NOMO-1 treated with DMSO at 0.1 percent for 48 hours (cell line): ENCODE data around the gene CDC45.

Source experiments
- DNase-seq: peaks from one replicate; lab custom pipeline; 2025; ENCODE audit not compliant: unreplicated experiment; lab: John Stamatoyannopoulos, UW

Gene CDC45

GRCh38 chr22:19492504-19493174 lies 12.9 kb downstream of the CDC45 start:
- no peak for DNase-seq

GRCh38 chr22:19494001-19494560 lies 14.4 kb downstream of the CDC45 start:
- no peak for DNase-seq

GRCh38 chr22:19494676-19495173 lies 15.0 kb downstream of the CDC45 start:
- no peak for DNase-seq

- DNase-seq: no peak
These were observed 16.0 kb downstream of the CDC45 start for GRCh38 chr22:19495562-19496323.

DNA sequence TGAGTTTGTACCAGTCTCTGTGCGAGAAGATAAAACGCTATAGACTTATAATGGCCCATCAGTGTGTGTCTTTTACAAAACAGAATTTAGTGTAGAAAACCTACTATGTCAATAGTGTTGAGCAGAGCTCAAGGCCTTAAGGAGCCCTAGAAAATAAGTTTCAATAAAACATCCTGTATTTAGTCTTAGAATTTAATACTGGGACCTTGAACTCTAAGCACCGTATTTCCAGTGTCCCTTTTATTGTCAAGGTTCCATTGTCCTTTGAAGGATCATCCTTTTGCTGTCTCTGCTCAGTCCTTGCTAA lies 16.6 kb downstream of the CDC45 start:
- DNase-seq: no peak

GRCh38 chr22:19497245-19497644 lies 17.5 kb downstream of the CDC45 start:
- DNase-seq: no peak

DNA sequence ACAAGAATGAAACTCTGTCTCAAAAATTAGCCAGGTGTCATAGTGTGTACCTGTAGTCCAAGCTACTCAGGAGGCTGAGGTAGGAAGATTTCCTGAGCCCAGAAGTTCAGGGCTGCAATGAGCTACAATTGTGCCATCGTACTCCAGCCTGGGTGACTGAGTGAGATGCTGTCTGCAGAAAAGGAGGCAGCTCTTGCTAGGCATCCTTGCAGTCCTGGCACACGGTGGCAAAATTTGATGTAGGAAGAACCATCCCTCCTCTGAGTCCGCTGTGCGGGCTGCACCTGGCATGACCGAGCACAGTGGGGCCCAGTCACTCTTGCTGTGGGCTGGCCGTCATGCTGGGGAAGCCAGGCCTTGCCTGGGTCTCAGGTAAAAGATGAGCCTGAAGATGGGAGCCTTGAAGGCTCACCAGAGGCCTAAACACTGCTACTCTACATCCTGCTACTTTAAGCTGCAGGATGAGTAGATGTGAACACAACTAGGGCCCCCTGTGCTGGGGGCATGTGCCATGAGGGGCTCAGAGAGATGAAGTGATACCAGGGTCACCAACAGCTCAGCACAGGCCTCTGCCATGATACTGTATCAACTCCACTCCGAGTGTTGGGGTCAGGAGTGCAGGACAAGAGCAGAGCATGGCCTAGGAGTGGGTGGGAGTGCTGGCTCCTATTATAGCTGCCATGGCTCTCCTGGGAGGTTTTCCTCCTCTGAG lies 18.6 kb downstream of the CDC45 start:
- no peak for DNase-seq

- no peak for DNase-seq
These were observed 19.1 kb downstream of the CDC45 start for GRCh38 chr22:19498866-19499190.

- DNase-seq: no peak
These were observed 19.6 kb downstream of the CDC45 start for GRCh38 chr22:19499236-19499879.

- DNase-seq: no peak
These were observed 20.1 kb downstream of the CDC45 start for GRCh38 chr22:19499880-19500242.

DNA sequence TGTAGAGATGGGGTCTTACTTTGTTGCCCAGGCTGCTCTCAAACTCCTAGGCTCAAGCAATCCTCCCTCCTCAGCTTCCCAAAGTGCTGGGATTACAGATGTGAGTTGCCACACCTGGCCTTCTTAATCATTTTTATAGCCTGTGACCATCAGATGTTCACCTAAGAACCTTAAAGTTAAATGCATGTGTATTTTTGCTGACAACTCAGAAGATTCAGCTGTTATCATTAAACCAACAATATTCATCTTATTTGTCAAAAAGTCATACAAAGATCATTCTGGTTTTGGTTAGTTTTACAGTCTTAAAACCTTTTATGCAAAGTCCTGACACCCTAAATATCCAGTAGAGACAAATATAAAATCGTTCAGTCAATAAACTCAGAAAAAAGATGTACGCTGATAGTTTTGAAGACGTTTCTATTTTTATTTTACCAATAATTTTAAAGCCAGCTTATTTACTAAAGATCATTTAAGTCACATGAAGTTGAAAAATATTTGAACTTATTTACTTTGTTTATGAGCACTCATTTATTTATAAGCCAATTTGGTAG lies 22.3 kb downstream of the CDC45 start:
- DNase-seq: no peak

DNA sequence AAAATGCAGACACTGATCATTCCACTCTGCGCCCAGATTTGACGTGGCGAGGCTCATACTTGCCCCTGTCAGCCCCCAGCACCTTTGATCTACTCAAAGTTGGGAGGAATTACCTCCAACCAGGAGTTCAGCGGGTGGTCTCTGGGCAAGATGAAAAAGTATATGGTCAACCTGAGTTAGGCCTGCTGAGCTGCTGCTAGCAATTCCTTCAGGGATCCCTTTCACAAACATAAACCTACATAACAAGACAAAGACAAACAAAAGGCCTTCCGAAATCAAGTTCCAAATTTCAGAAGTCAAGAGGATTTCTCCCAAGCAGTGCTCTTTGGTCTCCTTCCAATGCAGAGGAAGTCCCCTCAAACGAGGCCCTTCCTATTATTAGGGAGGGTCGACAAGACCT lies 23.6 kb downstream of the CDC45 start:
- DNase-seq: no peak

- DNase-seq: no peak
These were observed 24.1 kb downstream of the CDC45 start for GRCh38 chr22:19503869-19504268.

- DNase-seq: no peak
These were observed 25.4 kb downstream of the CDC45 start for GRCh38 chr22:19504900-19505734.

GRCh38 chr22:19505735-19506126 lies 26.0 kb downstream of the CDC45 start:
- no peak for DNase-seq

DNA sequence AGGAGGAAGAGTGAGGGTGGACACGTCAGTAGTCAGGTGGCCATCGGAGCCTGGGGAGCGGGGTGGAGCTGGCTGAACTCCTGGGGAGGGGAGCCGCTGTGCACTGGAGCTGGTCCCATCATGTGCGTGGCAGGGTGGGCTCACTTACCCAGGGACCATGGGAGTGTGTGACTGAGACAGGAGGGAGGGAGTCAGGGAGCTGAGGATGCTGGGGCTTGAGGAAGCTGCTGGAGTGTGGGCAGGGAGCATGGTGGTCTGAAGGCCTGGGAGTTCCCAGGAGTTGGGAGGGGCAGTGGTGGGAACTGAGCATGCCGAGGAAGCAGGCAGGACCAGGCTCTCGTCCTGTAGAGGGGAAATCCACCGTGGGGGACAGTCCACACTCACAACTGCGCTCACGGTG lies 26.5 kb downstream of the CDC45 start:
- no peak for DNase-seq

GRCh38 chr22:19507534-19507861 lies 27.8 kb downstream of the CDC45 start:
- DNase-seq: no peak

DNA sequence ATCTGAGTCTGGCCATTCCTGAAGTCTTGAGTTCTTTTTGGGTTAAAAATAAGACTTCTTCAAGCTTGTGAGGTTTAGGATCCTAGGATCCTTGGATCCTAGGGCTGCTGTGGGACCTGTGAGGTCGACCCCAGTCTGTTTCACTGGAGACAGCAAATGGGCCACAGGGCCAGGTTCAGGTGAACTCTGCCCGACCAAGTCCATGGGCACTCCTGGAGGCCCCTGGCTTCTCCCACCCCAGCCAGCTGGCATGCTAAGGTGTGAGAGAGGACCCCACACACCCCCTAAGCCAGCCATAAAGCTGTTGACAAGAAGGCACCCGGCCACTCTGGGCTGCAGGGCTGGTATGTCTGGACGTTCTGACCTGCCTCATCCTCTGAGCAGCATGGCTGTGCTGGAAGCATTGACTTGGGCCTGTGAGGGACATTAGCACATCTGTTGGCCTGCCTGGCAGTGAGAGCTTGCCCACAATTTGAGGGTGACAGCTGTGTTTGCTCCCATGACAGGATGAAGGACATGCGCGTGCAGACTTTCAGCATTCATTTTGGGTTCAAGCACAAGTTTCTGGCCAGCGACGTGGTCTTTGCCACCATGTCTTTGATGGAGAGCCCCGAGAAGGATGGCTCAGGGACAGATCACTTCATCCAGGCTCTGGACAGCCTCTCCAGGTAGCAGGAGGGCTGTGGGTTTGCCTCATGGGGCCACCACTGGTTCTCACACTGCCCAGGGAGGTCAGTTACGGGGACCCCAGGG lies 28.5 kb downstream of the CDC45 start:
- DNase-seq: no peak

DNA sequence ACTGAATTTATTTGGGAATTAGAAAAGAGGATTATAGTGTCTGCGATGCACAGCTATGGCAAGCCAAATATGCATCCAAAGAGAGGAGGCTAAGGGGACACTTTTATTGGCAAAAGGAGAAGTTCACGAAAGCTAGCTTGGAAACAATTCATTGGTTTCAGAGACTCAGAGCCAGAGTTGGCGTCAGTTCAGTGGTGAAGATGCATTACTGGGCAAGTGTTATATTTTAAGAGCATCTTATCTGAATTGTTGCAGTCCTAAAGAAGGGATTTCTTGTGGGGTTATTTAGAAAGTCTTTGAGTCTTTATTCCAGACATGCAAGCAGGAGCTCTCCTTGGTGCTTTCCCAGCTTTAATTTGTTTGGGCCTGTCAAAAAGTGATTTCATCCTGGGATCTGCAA lies 29.5 kb downstream of the CDC45 start:
- DNase-seq: no peak

DNA sequence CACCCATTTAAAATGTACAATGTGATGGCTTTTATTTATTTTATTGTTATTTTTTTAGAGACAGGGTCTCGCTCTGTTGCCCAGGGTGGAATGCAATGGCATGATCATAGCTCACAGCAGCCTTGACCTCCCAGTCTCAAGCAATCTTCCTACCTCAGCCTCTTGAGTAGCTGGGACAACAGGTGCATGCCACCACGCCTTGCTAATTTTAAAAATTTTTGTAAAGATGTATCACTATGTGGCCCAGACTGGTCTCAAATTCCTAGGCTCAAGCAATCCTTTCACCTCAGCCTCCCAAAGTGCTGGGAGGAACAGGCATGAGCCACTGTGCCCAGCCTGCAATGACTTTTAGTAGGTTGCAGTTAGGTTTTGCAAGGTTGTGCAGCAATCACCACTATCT lies 30.2 kb downstream of the CDC45 start:
- no peak for DNase-seq
